IgD-negative memory B cell (primary cell): ENCODE data around the gene CCL28. TPM values are rescaled to one million over a fixed set of nuclear protein-coding genes. Genes with fewer than 3 reads are reported as not detected.
"Not testable (repeated sequence)": the region's sequence is repeated elsewhere in the genome, so short reads cannot be mapped to it uniquely, and the experiment has no call there.

Source experiments
- H3K27ac Mint-ChIP-seq, 3 donors: one replicate each; pipeline ENCODE4 v1.8.0; 2020 to 2022; ENCODE audit warnings: mild to moderate bottlenecking in 3 of 3, mixed read lengths in 3 of 3, moderate library complexity in 1 of 3
- H3K27me3 Mint-ChIP-seq: one replicate; pipeline ENCODE4 v1.8.0; 2021; ENCODE audit warnings: mixed read lengths
- H3K36me3 Mint-ChIP-seq: one replicate; pipeline ENCODE4 v1.8.0; 2020; ENCODE audit warnings: mild to moderate bottlenecking, mixed read lengths
- H3K4me1 Mint-ChIP-seq, 3 donors: one replicate each; pipeline ENCODE4 v1.8.0; 2020 to 2022; ENCODE audit warnings: mixed read lengths in 3 of 3, mild to moderate bottlenecking in 1 of 3
- H3K4me3 Mint-ChIP-seq, 4 donors: one replicate each; pipeline ENCODE4 v1.8.0; 2020 to 2022; ENCODE audit warnings: mild to moderate bottlenecking in 4 of 4, mixed read lengths in 4 of 4, moderate library complexity in 3 of 4
- H3K9me3 Mint-ChIP-seq, 3 donors: one replicate each; pipeline ENCODE4 v1.8.0; 2020 to 2021; ENCODE audit warnings: mixed read lengths in 3 of 3, mild to moderate bottlenecking in 1 of 3
- polyA plus RNA-seq: library from polyadenylated mRNA; unstranded; fragments of 300-500 nt; fragmentation: Illumina TruSeq; gene quantifications from one replicate; pipeline ENCODE4 v1.2.3, GENCODE V29; 2021

The CCL28 gene
- polyA plus RNA-seq, 1 donor from 2014 or later: 13.1 TPM

DNA sequence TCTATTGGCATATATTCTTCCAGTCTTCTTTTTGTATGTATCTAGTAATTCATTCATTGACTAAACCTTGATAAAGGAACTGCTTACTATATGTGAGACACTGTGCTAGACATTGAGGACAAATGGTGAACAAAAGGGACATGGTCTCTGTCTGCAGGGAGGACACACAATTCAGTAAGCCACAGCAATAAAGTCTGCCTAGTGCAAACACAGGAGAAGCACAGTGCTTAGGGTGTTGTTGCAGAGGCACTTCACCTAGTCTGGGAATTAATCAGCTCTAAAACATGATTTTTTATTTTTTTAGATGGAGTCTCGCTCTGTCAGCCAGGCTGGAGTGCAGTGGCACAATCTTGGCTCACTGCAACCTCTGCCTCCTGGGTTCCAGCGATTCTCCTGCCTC lies 6.4 kb upstream of the CCL28 start:
- H3K27ac Mint-ChIP-seq: no peak overlapping the region
- no peaks in the 10 kb centered on the region for H3K36me3 Mint-ChIP-seq
- H3K27me3 Mint-ChIP-seq: peaks cover 1% of the 10 kb centered on the region
- H3K9me3 Mint-ChIP-seq: no peaks in the 10 kb centered on the region
- H3K4me1 Mint-ChIP-seq: no peaks in the 10 kb centered on the region
- H3K4me3 Mint-ChIP-seq: no peak overlapping the region

DNA sequence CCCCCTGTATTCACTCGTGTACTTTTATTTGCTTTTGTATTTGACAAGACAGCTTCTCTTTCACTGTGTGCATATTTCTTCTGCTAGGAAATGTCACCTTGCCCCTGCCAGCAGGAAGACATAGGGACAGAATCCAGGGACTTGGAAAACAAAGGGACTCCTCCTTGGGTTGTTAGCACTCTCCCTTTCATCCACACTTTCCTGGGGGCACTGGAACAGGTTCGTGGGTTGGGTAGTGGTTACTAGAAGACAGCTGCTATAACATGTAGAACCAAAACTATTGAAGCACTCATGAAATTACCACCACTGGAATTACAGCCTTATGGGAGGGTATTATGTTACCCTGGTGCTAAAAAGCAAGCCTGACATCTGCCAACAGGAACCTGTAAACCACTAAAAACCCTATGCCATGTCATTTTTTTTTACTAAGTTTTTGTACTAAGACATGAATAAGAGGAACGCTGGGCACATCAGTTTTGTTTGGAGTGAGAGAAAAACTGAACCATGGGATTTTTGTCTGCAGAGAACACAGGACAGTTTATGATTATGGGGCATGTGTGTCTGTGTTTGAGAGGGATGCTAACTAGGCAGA lies 4.7 kb upstream of the CCL28 start:
- H3K4me1 Mint-ChIP-seq: no peaks in the 10 kb centered on the region
- no peaks in the 10 kb centered on the region for H3K9me3 Mint-ChIP-seq
- H3K27me3 Mint-ChIP-seq: peaks cover 1% of the 10 kb centered on the region
- H3K4me3 Mint-ChIP-seq: no peak overlapping the region
- H3K27ac Mint-ChIP-seq: no peak overlapping the region
- H3K36me3 Mint-ChIP-seq: no peaks in the 10 kb centered on the region

DNA sequence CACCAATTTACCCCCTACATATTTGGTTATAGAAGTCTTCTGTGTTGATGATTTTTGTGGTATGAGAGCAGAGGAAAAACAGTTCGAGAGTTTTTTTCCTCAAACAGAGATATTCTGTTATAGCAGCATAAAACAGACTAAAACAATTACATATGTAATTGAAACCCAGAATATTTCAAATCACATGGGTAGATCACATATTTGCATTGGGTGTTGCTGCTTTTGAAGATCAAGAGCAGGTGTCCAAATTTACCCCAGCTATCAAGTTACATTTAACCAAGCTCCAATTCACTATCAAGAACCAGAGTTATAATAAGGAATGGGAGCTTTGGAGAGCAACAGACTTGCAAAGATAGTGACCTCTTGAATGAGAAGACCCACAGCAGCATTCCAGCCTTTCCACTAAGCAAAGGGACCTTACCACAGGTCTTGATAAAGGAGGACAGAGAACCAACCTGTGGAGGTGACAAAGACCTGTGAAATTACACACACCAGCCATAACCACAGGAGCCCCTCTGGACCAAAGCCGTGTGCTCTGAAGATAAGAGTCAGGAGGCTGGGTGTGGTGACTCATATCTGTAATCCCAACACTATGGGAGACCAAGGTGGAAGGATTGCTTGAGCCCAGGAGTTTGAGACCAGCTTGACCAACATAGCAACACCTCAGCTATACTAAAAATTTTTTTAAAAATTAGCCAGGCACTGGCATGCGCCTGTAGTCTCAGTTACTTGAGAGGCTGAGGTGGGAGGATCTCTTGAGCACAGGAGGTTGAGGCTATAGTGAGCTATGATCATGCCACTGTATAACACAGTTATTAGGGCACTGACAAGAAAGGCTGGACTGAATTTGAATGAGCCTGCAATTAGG lies 4.0 kb upstream of the CCL28 start:
- Mint-ChIP-seq H3K27me3 (no peaks in the 10 kb centered on the region), H3K36me3 (no peaks in the 10 kb centered on the region), H3K27ac (no peak overlapping the region), H3K9me3 (no peaks in the 10 kb centered on the region), H3K4me3 (no peak overlapping the region), H3K4me1 (no peaks in the 10 kb centered on the region)

DNA sequence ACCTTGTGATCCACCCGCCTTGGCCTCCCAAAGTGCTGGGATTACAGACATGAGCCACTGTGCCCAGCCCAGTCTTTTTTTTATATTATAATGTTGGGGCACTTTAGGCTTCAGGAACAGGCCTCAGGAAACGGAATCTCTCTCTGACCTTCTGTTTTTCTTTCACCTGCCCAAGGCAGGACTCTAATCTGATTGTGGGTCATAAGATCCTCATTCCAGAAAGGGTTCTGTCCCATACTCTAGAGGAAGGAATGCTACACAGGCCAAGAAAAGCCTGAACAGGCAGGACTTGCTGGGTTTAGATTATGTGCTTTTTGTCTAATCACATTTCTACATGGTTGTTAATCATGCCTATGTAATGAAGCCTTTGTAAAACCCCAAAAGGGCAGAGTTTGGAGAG lies 1.8 kb upstream of the CCL28 start:
- no peaks in the 10 kb centered on the region for H3K27me3 Mint-ChIP-seq
- no peak overlapping the region for H3K27ac Mint-ChIP-seq
- no peak overlapping the region for H3K4me3 Mint-ChIP-seq
- no peaks in the 10 kb centered on the region for H3K9me3 Mint-ChIP-seq
- no peaks in the 10 kb centered on the region for H3K4me1 Mint-ChIP-seq
- no peaks in the 10 kb centered on the region for H3K36me3 Mint-ChIP-seq

DNA sequence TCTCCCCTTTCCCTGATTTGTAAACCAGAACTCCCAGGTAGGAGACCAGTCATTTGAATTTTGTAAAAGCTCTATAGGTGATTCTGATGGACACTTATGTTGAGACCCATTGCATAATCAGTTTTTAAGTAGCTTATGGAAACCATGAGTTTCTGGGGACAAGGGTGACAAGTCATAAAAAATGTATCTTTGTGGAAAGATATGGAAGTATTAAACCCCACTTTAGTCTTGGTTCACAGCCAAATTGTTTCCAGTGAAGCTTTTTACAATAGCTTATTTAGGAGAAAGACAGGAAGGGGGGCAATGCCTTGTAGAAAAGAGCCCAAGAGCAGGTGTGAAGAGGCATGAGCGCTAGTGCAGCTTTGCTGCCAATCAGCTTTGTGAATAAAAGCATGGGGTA lies 453 bp upstream of the CCL28 start:
- no peak overlapping the region for H3K4me3 Mint-ChIP-seq
- H3K27ac Mint-ChIP-seq: no peak overlapping the region
- no peaks in the 10 kb centered on the region for H3K27me3 Mint-ChIP-seq
- H3K4me1 Mint-ChIP-seq: no peaks in the 10 kb centered on the region
- H3K9me3 Mint-ChIP-seq: peaks cover 0 to under 1% (median 0%) of the 10 kb centered on the region in 3 donors
- H3K36me3 Mint-ChIP-seq: no peaks in the 10 kb centered on the region

- no peaks in the 10 kb centered on the region for H3K4me1 Mint-ChIP-seq
- no peak overlapping the region for H3K4me3 Mint-ChIP-seq
- H3K9me3 Mint-ChIP-seq: peaks cover 0 to 3% (median 0%) of the 10 kb centered on the region in 3 donors
- H3K27ac Mint-ChIP-seq: no peak overlapping the region
- no peaks in the 10 kb centered on the region for H3K27me3 Mint-ChIP-seq
- H3K36me3 Mint-ChIP-seq: no peaks in the 10 kb centered on the region
Measured at GRCh38 chr5:43411495-43411894, 696 bp downstream of the CCL28 start.

- Mint-ChIP-seq H3K27me3 (no peaks in the 10 kb centered on the region), H3K4me1 (no peaks in the 10 kb centered on the region), H3K4me3 (no peak overlapping the region), H3K36me3 (no peaks in the 10 kb centered on the region), H3K27ac (no peak overlapping the region), H3K9me3 (peaks cover 0 to 3% (median 0%) of the 10 kb centered on the region in 3 donors)
Measured at GRCh38 chr5:43410414-43410813, 1.8 kb downstream of the CCL28 start.

- peaks cover 0 to 3% (median 0%) of the 10 kb centered on the region in 3 donors for H3K9me3 Mint-ChIP-seq
- H3K27me3 Mint-ChIP-seq: no peaks in the 10 kb centered on the region
- H3K4me1 Mint-ChIP-seq: no peaks in the 10 kb centered on the region
- no peak overlapping the region for H3K27ac Mint-ChIP-seq
- H3K4me3 Mint-ChIP-seq: no peak overlapping the region
- H3K36me3 Mint-ChIP-seq: no peaks in the 10 kb centered on the region
Measured at GRCh38 chr5:43409809-43410271, 2.4 kb downstream of the CCL28 start.

DNA sequence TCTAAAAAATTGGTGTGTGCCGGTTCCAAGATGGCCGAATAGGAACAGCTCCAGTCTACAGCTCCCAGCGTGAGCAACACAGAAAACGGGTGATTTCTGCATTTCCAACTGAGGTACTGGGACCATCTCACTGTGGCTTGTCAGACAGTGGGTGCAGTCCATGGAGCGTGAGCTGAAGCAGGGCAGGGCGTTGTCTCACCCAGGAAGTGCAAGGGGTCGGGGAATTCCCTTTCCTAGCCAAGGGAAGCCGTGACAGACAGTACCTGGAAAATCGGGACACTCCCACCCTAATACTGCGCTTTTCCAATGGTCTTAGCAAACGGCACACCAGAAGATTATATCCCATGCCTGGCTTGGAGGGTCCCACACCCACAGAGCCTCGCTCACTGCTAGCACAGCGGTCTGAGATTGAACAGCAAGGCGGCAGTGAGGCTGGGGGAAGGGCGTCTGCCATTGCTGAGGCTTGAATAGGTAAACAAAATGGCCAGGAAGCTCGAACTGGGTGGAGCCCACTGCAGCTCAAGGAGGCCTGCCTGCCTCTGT lies 9.6 kb downstream of the CCL28 start:
- H3K4me3 Mint-ChIP-seq, H3K27me3 Mint-ChIP-seq, H3K36me3 Mint-ChIP-seq, H3K9me3 Mint-ChIP-seq, H3K4me1 Mint-ChIP-seq, H3K27ac Mint-ChIP-seq: not testable (repeated sequence)

DNA sequence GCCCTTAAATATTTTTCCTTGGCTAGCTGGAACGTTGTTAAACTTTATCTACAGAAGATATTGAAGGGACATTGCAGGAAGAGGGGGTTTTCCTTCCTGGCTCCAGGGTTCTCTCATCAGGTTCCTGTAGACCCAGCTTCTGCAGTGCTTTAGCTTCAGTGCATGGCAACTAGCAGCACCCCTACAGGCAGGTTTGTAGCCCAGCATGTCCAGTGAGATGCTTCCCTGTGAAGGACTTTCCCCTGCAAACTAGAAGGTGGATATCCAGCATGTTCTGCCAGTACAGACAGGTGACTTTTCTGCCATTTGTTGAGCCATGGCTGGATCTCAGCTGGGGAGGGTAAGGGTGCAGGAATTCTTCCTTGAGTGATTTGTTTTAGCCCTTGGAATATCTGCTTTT lies 10.4 kb downstream of the CCL28 start:
- Mint-ChIP-seq H3K4me1 (peaks cover 3 to 9% (median 5%) of the 10 kb centered on the region in 3 donors), H3K27me3 (no peaks in the 10 kb centered on the region), H3K27ac (no peak overlapping the region), H3K36me3 (no peaks in the 10 kb centered on the region), H3K4me3 (peak overlapping the region in 1 of 4 donors; percentile 18), H3K9me3 (no peaks in the 10 kb centered on the region)

GRCh38 chr5:43400082-43400481 lies 12.1 kb downstream of the CCL28 start:
- peak overlapping the region in 1 of 4 donors; percentile 28 for H3K4me3 Mint-ChIP-seq
- H3K9me3 Mint-ChIP-seq: peaks cover 0 to 2% (median 0%) of the 10 kb centered on the region in 3 donors
- H3K27ac Mint-ChIP-seq: no peak overlapping the region
- H3K27me3 Mint-ChIP-seq: no peaks in the 10 kb centered on the region
- peaks cover 9 to 15% (median 15%) of the 10 kb centered on the region in 3 donors for H3K4me1 Mint-ChIP-seq
- H3K36me3 Mint-ChIP-seq: no peaks in the 10 kb centered on the region

DNA sequence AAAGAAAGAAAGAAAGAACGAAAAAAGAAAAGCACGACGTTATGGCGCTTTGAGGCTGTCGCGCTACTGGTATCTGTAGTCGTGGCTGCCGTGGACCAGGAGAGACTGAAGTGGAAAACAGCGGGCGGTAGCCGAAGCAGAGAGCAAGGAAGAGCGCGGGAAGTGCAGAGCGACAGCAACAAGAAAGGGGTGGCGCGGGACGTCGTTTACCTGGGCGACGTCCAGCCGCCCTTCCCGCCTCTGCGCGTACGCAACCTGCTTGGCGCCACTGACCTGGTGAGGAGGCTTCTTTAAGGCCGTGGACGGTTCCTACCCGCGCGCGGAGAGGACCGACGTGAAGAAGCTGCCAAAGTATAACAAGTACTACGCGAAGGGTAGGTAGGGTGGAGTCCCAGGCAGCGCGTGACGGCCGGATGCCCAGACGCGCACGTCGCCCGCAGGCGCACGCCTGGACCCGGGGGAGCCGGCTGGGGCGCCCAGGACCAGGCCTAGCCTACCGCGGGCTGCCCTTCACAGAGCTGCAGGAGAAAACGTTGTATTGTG lies 15.4 kb downstream of the CCL28 start:
- Mint-ChIP-seq H3K9me3 (peaks cover 0 to 2% (median 0%) of the 10 kb centered on the region in 3 donors), H3K27ac (peak overlapping the region; percentile 95 to 100 (median 96)), H3K27me3 (no peaks in the 10 kb centered on the region), H3K36me3 (no peaks in the 10 kb centered on the region), H3K4me1 (peaks cover 13 to 20% (median 15%) of the 10 kb centered on the region in 3 donors), H3K4me3 (peak overlapping the region; percentile 97 to 99 (median 98))

DNA sequence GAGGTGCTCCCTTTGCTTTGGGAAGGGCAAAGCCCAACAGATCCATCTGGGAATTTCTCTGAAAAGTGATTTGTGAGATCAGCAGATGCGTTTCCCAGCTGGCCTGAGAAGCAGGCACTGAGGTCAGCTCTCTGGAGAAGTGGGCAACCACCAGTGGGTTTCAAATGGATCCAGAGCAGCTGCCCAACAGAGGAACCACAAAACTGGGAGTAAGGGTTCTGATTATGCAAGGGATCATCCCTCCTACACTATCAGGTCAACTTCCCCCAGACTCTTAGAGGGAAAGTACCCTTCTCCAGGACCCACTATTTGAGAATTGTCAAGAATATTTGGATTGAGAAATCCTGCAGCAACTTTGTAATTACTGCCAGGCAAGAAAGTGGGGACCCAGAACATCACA lies 21.7 kb downstream of the CCL28 start:
- Mint-ChIP-seq H3K27ac (peak overlapping the region in 1 of 3 donors; percentile 11), H3K27me3 (no peaks in the 10 kb centered on the region), H3K4me3 (no peak overlapping the region), H3K36me3 (no peaks in the 10 kb centered on the region), H3K4me1 (peaks cover 8 to 16% (median 11%) of the 10 kb centered on the region in 3 donors), H3K9me3 (no peaks in the 10 kb centered on the region)

DNA sequence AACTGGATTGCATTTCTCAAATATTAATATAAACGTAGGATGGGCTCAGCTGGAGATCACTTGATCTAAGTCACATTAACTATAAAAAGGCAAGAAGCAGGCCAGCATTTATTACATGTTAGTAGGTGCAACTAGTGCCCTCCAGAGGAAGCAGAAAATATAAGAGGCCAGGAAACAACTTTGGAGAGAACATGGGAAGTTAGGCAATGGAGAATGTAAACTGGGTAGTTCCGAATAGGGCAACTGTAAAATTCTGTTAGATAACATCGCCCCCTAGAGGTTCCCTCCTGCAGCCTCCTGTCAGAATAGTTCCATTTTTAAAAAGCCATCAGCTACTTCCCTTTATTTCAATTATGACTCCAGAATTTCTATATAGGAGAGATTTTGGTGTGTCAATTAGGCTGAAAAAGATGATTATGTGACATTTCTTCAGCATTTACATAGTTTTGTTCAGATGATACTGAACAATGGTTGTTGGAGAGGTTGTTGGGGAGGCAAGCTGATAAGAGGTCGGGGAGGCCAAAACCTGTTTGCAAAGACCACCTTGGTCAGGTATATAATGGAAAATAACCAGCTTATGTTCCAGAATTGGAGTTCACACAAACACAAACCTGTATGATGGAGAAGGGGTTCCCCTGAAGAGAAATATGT lies 22.4 kb downstream of the CCL28 start:
- Mint-ChIP-seq H3K9me3 (no peaks in the 10 kb centered on the region), H3K4me3 (peak overlapping the region in 1 of 4 donors; percentile 7), H3K27ac (peak overlapping the region in 2 of 3 donors; percentile 8 to 11), H3K4me1 (peaks cover 8 to 14% (median 11%) of the 10 kb centered on the region in 3 donors), H3K36me3 (no peaks in the 10 kb centered on the region), H3K27me3 (no peaks in the 10 kb centered on the region)

DNA sequence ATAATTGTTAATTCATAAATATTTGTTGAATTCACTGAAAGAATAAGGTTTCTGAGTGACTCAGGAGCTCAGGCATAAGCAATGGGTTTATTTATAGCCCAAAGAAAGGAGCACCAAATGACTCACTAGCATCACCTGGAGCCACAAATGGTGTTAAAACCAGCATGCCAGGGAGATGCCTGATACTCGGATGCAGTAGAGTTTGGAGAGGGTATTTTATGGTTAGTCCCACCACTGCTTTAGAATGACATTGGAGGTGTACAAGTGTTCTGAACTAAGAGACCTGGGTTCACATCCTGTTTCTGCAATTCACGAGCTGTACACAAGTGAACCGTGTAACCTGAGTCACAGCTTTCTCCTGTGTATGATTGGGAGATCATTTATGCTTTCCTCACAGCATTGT lies 25.2 kb downstream of the CCL28 start:
- Mint-ChIP-seq H3K27ac (no peak overlapping the region), H3K4me3 (no peak overlapping the region), H3K27me3 (no peaks in the 10 kb centered on the region), H3K36me3 (no peaks in the 10 kb centered on the region), H3K9me3 (no peaks in the 10 kb centered on the region), H3K4me1 (peaks cover 7 to 10% (median 9%) of the 10 kb centered on the region in 3 donors)
